Mononuclear cell (primary cell): Measurements from ENCODE around the gene BICD1. TPM values are rescaled to one million over a fixed set of nuclear protein-coding genes. Genes with fewer than 3 reads are reported as not detected.
"Not testable (repeated sequence)": the region's sequence is repeated elsewhere in the genome, so short reads cannot be mapped to it uniquely, and the experiment has no call there.

Source experiments
- H3K27me3 ChIP-seq: 2 replicates; pipeline ENCODE4 v1.6.0; 2011; ENCODE audit warnings: low read length, control low read depth; ENCODE audit not compliant: insufficient read depth
- H3K4me1 ChIP-seq: 2 replicates; pipeline ENCODE4 v1.5.1; 2011; ENCODE audit warnings: mild to moderate bottlenecking, low read length, control low read depth; ENCODE audit not compliant: insufficient read depth
- H3K4me3 ChIP-seq: 2 replicates; pipeline ENCODE4 v1.5.1; 2011; ENCODE audit warnings: mild to moderate bottlenecking, low read length, moderate library complexity
- H3K9me3 ChIP-seq: 2 replicates; pipeline ENCODE4 v1.5.1; 2011; ENCODE audit warnings: low read depth, mild to moderate bottlenecking, control low read depth, low read length
- total RNA-seq: library from RNA; depleted of rRNA; stranded (reverse); fragments of >200 nt; gene quantifications from one replicate; pipeline ENCODE4 v1.2.3, GENCODE V29; 2012

BICD1 gene
- total RNA-seq, 1 donor: 5.5 TPM

DNA sequence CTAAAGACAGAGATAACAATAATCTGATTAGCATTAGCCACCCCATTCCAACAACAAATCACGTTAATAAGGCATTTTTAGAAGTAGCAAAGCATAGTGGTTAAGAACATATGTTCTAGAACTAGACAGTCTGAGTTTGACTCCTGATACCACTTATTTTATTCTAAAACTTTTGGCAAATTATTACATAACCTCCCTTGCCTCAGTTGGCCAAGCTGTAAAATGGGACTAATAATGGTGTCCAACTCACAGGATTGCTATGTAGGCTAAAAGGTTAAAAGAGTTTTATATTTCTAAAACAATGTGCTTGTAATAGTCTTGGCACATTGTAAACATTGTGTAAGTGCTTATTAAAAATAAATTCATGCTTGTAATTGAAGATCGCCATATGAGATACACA is 168.0 kb downstream of the BICD1 start:
- H3K4me3 ChIP-seq: no peak overlapping the region
- H3K27me3 ChIP-seq: no peaks in the 10 kb centered on the region
- H3K9me3 ChIP-seq: no peaks in the 10 kb centered on the region
- H3K4me1 ChIP-seq: peaks cover 12% of the 10 kb centered on the region

DNA sequence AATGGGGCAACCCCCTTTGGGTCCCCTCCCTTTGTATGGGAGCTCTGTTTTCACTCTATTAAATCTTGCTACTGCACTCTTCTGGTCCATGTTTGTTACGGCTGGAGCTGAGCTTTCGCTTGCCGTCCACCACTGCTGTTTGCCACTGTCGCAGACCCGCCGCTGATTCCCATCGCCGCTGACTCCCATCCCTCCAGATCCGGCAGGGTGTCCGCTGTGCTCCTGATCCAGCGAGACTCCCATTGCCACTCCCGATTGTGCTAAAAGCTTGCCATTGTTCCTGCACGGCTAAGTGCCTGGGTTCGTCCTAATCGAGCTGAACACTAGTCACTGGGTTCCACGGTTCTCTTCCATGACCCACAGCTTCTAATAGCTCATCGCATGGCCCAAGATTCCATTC is 168.9 kb downstream of the BICD1 start:
- not testable (repeated sequence) for H3K4me3 ChIP-seq, H3K27me3 ChIP-seq, H3K9me3 ChIP-seq
- peaks cover 12% of the 10 kb centered on the region for H3K4me1 ChIP-seq

DNA sequence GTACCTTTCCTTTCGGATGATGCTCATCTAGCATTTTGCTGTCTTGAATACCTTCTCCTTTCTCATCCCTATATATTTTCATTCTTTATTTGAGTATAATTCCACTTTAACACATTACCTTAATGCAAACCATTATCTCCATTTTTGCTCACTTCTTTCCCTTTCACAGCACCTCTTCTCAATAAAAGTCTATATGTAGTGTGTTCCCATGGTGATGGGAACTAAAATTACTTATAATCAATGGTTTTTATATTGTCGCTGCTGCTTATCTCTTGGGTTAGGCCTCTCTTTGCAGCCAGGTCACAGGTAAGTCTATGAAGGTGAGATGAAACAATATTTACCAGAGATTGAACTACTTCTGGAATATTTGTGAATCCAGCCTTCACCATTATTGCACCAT is 171.1 kb downstream of the BICD1 start:
- Histone ChIP-seq H3K4me3 (no peak overlapping the region), H3K4me1 (peaks cover 12% of the 10 kb centered on the region), H3K27me3 (no peaks in the 10 kb centered on the region), H3K9me3 (no peaks in the 10 kb centered on the region)

DNA sequence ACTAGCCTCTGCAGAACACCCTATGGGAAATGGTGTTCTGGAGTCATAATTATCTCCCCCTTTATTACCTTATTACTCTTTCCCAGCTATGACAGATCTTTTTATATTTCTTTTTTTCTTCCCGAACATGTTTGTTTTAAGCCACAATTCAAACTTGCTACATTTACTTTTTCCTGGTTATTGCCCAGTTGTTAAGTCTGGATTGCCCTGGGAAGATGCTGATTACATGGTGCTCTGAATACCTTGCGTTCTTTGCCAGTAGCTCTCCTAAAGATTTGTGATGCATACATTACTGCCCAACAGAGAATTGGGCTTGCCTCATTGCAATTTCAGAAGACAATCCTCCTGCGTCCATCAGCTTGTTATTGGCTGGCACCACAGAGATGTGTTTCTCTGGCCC is 174.5 kb downstream of the BICD1 start:
- Histone ChIP-seq H3K4me3 (no peak overlapping the region), H3K27me3 (no peaks in the 10 kb centered on the region), H3K9me3 (no peaks in the 10 kb centered on the region), H3K4me1 (no peaks in the 10 kb centered on the region)

DNA sequence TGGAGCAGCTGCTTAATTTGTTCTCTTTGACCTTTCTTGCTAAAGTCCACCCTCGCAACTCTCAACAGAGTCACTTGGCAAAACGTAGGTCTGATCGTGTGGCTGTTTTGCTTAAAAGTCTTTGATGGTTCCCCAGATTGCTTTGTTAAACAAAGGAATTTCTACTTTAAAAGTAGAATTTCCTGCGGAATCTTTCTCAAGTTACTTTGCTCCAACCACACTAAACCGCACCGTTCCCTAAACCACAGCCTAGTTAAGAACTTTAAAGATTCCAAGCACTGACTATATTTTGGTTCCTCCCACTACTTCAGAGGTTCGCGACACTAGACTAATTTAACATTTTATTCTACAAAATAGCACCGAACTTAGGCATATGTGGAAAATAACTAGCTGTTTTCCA is 177.9 kb downstream of the BICD1 start:
- Histone ChIP-seq H3K9me3 (no peaks in the 10 kb centered on the region), H3K4me3 (no peak overlapping the region), H3K27me3 (no peaks in the 10 kb centered on the region), H3K4me1 (no peaks in the 10 kb centered on the region)

DNA sequence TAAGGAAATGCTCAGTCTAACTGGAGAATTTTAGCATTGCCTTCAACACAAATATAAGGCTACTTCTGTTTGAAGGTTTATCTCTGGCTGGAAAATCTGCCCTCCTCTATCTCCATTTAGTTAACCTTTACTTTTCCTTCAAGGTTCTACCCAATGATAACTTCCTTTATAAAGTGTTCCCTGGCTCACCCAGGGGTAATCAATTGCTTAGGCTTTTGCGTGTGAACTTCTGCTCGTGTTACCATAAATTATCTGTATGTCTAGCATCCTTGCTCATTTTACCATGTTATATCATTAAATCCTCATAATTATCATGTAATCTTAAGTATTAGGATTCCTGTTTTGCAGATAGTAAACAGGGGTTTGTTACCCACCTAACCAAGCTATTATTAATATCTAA is 178.4 kb downstream of the BICD1 start:
- Histone ChIP-seq H3K4me3 (no peak overlapping the region), H3K9me3 (no peaks in the 10 kb centered on the region), H3K4me1 (no peaks in the 10 kb centered on the region), H3K27me3 (no peaks in the 10 kb centered on the region)

DNA sequence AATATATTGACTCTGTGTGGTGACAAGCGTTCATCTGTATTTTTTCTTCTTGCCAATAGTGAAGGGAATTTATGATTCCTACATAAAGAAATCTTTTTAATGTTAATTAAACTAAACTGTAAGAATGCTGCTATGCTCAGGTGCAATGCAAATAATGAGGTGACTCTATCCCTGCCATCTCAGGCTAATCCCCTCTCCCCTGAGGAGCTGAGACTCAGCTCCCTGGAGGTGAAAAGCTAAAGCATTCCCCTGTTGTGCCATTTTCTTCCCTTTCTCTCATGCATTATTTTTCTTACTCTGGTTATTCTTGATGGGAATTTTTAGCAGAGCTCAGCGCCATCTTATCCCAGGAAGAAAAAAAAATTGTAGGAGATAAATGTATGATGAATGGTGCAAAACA is 178.8 kb downstream of the BICD1 start:
- no peaks in the 10 kb centered on the region for H3K27me3 ChIP-seq
- no peak overlapping the region for H3K4me3 ChIP-seq
- no peaks in the 10 kb centered on the region for H3K9me3 ChIP-seq
- H3K4me1 ChIP-seq: no peaks in the 10 kb centered on the region

DNA sequence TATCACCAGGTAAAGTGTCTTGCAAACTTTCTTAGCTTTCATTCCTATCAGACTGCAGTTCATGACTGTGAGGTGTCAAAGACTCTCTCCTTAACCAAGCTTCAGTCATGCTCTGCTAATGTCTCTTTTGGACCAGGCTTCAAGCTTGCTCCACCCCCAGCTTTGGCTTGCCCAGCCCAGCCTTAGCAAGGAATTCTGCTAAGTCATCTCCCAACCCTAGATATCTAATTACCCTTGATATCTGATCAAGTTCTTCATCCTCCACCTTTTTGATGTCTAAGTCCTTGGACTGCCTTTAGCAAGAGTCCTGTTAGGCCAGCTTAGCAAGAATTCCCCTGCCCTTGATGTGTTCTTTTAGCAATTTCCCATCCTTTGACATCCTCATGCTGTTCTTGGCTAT is 183.8 kb downstream of the BICD1 start:
- Histone ChIP-seq H3K4me3 (no peak overlapping the region), H3K9me3 (no peaks in the 10 kb centered on the region), H3K27me3 (no peaks in the 10 kb centered on the region), H3K4me1 (no peaks in the 10 kb centered on the region)

DNA sequence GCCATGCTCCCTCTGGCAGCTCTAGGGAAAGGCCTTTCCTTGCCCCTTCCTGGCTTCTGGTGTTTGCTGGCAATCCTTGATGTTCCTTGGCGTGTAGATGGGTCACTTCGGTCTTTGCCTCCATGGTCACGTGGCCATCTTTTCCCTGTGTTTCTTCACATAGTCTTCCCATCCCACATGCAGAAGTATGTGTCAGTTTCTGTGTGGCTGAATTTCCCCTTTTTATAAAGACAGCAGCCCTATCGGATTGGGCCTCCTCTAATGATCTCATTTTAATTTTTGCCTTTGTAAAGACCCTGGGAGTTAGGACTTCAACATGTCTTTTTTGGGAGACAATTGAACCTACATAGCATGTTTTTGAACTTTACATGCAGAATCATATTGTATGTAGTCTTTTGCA is 185.5 kb downstream of the BICD1 start:
- no peak overlapping the region for H3K4me3 ChIP-seq
- H3K9me3 ChIP-seq: no peaks in the 10 kb centered on the region
- H3K27me3 ChIP-seq: no peaks in the 10 kb centered on the region
- H3K4me1 ChIP-seq: no peaks in the 10 kb centered on the region

DNA sequence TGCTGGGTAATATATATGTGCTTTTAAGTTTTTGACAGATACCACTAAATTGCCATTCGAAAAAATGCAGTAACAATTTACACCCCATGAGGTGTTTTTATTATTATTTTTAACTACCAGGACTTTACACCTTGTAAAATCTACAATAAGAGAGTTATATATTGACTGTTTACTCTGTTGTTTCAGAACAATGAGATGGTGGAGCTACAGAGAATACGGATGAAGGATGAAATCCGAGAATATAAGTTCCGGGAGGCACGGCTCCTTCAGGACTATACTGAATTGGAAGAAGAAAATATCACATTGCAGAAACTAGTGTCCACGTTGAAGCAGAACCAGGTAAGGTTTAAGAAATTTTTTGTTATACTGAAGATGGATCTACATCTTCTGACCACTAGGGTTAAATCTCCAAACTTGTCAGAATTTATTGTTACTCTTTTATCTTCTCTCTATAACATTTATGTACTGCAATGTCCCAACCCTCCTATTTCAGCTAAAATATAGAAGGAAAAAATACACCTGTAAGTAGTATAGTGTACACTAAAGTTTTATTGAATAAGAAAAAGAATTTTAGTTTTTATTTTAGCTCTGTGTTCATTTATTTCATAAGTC is 187.3 kb downstream of the BICD1 start:
- no peak overlapping the region for H3K4me3 ChIP-seq
- H3K9me3 ChIP-seq: no peaks in the 10 kb centered on the region
- no peaks in the 10 kb centered on the region for H3K4me1 ChIP-seq
- H3K27me3 ChIP-seq: no peaks in the 10 kb centered on the region

DNA sequence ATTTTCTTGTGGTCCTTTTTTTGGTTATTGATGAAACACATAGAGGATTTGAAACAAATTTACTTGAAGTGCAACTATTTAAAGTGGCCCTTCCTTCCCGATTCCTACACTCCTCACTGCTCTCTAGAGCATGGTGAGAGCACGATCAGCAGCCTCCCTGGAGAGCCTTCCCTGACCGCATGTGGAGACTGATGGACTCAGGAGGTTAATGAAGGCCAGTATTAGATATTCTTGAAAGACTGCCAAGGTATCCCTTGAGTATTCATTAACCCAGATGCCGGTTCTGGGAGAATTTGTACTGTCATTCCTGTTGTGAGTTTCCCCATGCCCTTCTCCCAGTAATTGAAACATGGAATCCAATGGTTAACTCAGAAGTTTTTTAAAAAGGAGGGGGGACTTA is 189.9 kb downstream of the BICD1 start:
- H3K4me3 ChIP-seq: no peak overlapping the region
- no peaks in the 10 kb centered on the region for H3K9me3 ChIP-seq
- no peaks in the 10 kb centered on the region for H3K27me3 ChIP-seq
- no peaks in the 10 kb centered on the region for H3K4me1 ChIP-seq

DNA sequence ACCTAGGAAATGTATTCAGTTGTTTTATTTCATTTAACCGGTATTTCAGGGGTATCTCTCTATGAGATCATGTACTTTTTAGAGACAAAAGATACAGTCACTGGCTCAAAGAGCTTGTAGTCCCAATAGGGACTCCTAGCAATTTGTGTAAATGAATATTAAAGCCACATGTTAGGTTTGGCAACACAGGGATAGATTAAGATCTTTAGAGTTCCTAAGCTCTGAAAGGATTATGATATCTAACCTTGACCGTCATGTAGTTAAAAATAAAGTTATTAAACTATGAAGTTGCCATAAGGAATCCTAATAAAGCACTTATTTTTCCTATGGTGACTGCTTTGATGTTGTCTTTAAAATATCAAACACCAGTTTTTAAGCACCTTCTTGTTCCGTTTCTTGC is 192.3 kb downstream of the BICD1 start:
- no peak overlapping the region for H3K4me3 ChIP-seq
- H3K9me3 ChIP-seq: no peaks in the 10 kb centered on the region
- no peaks in the 10 kb centered on the region for H3K4me1 ChIP-seq
- no peaks in the 10 kb centered on the region for H3K27me3 ChIP-seq

DNA sequence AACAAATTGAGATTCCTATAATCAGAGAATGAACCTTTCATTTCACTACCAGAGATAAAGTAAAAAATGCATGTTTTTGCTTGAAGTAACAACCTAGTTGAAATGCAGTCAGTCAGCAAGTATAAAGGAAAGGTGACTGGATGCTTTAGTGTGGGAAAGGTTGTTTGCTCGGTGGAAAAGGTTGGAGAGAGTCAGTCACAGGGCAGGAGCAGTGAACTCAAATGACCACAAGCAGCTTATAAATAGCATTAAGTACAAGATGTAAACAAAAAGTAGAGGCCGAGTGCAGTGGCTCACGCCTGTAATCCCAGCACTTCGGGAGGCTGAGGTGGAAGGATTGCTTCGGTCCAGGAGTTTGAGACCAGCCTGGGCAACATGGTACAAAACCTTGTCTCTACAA is 194.6 kb downstream of the BICD1 start:
- Histone ChIP-seq H3K4me3 (no peak overlapping the region), H3K4me1 (no peaks in the 10 kb centered on the region), H3K27me3 (no peaks in the 10 kb centered on the region), H3K9me3 (no peaks in the 10 kb centered on the region)

DNA sequence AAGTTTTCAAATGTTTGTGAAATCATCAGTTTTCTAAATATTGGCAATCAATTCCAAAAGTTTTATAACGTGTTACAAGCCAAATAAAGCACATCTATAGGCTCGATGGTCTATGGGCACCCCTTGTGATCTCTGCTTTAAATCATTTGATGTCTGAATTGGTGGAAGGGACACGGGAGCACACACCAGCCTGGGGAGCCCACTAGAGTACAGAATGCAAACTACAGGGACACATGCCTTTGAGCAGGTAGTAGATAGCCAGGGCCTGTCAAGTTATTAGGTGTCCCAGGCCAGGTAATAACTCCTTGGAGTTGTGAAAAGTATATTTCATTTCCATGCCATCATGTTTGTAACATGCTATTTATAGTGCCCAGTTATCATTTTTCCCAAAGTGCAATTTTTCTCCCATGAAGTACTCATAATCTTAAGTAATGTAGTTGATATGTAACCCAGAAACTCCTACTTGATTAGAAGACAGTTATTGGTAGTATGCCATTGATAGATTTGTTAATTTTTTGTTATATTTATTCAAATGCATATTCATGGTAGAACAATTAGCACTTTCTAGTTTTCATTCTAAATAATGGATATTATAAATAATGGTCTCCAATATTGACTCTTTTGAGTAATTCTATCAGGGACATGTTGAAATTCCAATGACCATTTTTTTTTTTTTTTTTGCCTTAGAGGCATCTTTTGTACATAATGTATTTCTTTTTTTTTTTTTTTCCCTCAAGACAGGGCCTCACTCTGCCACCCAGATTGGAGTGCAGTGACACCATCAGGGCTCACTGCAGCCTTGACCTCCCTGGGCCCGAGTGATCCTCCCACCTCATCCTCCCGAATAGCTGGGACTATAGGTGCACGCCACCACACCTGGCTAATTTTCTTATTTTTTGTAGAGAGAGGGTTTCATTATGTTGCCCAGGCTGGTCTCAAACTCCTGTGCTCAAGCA is 195.8 kb downstream of the BICD1 start:
- H3K4me1 ChIP-seq: no peaks in the 10 kb centered on the region
- H3K27me3 ChIP-seq: no peaks in the 10 kb centered on the region
- H3K4me3 ChIP-seq: no peak overlapping the region
- H3K9me3 ChIP-seq: no peaks in the 10 kb centered on the region

DNA sequence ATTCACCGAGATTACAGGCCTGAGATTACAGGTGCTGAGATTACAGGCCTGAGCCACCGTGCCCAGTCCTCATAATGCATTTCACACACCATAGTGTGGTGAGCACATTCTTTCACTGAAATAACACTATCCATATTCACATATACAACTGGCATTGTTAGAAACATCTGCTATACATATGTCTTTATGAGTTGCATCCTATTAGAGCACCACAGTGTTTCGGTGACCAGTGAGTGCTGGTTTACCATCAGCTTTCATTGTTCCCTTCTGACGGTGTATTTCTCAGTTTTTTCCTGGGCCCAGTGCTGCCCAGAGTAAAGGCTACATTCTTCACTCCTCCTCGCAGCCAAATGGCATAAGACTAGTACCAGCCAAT is 196.5 kb downstream of the BICD1 start:
- no peaks in the 10 kb centered on the region for H3K9me3 ChIP-seq
- no peaks in the 10 kb centered on the region for H3K27me3 ChIP-seq
- H3K4me3 ChIP-seq: no peak overlapping the region
- no peaks in the 10 kb centered on the region for H3K4me1 ChIP-seq

DNA sequence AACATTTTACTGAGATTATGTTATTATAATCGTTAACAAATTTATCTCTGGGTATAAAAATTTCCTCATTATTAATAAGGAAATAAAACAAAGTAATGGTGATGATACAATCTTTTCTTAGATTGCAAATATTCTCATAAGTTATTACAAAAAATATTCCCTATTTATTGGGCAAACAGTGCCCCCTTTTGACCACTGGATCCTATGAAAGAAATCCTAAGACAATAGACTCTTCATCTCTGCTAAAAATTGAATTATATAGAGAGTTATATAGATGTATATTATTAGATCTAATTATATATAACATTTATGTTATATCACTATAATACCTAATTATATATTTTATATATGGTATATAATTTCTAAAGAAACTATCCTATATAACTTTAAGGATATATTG is 198.5 kb downstream of the BICD1 start:
- Histone ChIP-seq H3K27me3 (no peaks in the 10 kb centered on the region), H3K4me1 (no peaks in the 10 kb centered on the region), H3K9me3 (no peaks in the 10 kb centered on the region), H3K4me3 (no peak overlapping the region)
